ENCODE data around the gene C1QTNF1.

C1QTNF1 gene

GRCh38 chr17:78993241-78993956 lies 30.6 kb upstream of the C1QTNF1 start:
- DNase-seq, result peak; percentile 45

- DNase-seq, result no peak
Observed at GRCh38 chr17:78993981-78994671, 29.8 kb upstream of the C1QTNF1 start.

GRCh38 chr17:78995022-78995760 lies 28.8 kb upstream of the C1QTNF1 start:
- DNase-seq, result no peak

- DNase-seq, result no peak
Observed at GRCh38 chr17:78995761-78996451, 28.1 kb upstream of the C1QTNF1 start.

GRCh38 chr17:78996781-78997201 lies 27.2 kb upstream of the C1QTNF1 start:
- DNase-seq, result no peak

GRCh38 chr17:78997231-78997741 lies 26.7 kb upstream of the C1QTNF1 start:
- DNase-seq, result no peak

- DNase-seq, result no peak
Observed at GRCh38 chr17:78997881-78998280, 26.1 kb upstream of the C1QTNF1 start.

- no peak for DNase-seq
Observed at GRCh38 chr17:78998311-78999055, 25.5 kb upstream of the C1QTNF1 start.

GRCh38 chr17:78999056-78999768 lies 24.8 kb upstream of the C1QTNF1 start:
- DNase-seq, result no peak

GRCh38 chr17:78999947-79000395 lies 24.0 kb upstream of the C1QTNF1 start:
- DNase-seq, result no peak

- peak; percentile 64 for DNase-seq
Observed at GRCh38 chr17:79000396-79001189, 23.4 kb upstream of the C1QTNF1 start.

GRCh38 chr17:79001190-79002020 lies 22.6 kb upstream of the C1QTNF1 start:
- DNase-seq, result no peak

GRCh38 chr17:79002291-79002690 lies 21.7 kb upstream of the C1QTNF1 start:
- DNase-seq, result no peak

GRCh38 chr17:79002796-79003593 lies 21.0 kb upstream of the C1QTNF1 start:
- no peak for DNase-seq

- no peak for DNase-seq
Observed at GRCh38 chr17:79003661-79004411, 20.1 kb upstream of the C1QTNF1 start.

- DNase-seq, result peak; percentile 88
Observed at GRCh38 chr17:79005063-79005861, 18.7 kb upstream of the C1QTNF1 start.

- no peak for DNase-seq
Observed at GRCh38 chr17:79006046-79006445, 17.9 kb upstream of the C1QTNF1 start.
